HEK293 (cell line): Measurements from ENCODE around the gene REG1B.

Experiments
- CTCF ChIA-PET: fragments of 350-600 bp; formaldehyde crosslinking; extraction: SDS; loops from one replicate; lab custom pipeline; 2021; ENCODE audit warnings: antibody characterized with exemption; lab: Yijun Ruan, JAX
- POLR2A ChIA-PET: fragments of 300-600 bp; formaldehyde crosslinking; extraction: SDS; loops from one replicate; lab custom pipeline; 2020; ENCODE audit warnings: antibody characterized with exemption, inconsistent platforms; lab: Yijun Ruan, JAX
- H3K27ac ChIP-seq: fragments of 200-500 bp; sonication (Bioruptor generic); 2 replicates; pipeline ENCODE4 v1.5.1; 2014; ENCODE audit warnings: low read depth, low read length, control low read depth, inconsistent platforms; ENCODE audit errors: extremely low read depth
- H3K36me3 ChIP-seq, 2 experiments: fragments of 200-500 bp in 1 of 2; sonication (Bioruptor generic) in 1 of 2; 1 replicate in 1 of 2; 2 replicates in 1 of 2; pipeline ENCODE4 v1.5.1; 2014 to 2017; ENCODE audit warnings: inconsistent platforms in 2 of 2, low read length in 2 of 2; ENCODE audit not compliant: control insufficient read depth in 2 of 2, insufficient read depth in 1 of 2
- H3K4me1 ChIP-seq: fragments of 200-500 bp; sonication (Bioruptor generic); 2 replicates; pipeline ENCODE4 v1.5.1; 2014; ENCODE audit warnings: mild to moderate bottlenecking, low read length, inconsistent platforms; ENCODE audit not compliant: control insufficient read depth, insufficient read depth
- H3K4me3 ChIP-seq: 2 replicates; pipeline ENCODE4 v1.5.1; 2011; ENCODE audit warnings: low read depth, mild to moderate bottlenecking, control low read depth, low read length, moderate library complexity
- H3K9me3 ChIP-seq: fragments of 200-500 bp; sonication (Bioruptor generic); 2 replicates; pipeline ENCODE4 v1.5.1; 2014; ENCODE audit warnings: low read depth, low read length, inconsistent platforms; ENCODE audit not compliant: control insufficient read depth, insufficient read depth
- MZF1 ChIP-seq: fragments of 450-650 bp; formaldehyde crosslinking; IDR thresholded peaks from 2 replicates; pipeline ENCODE4 v1.5.1; 2017; ENCODE audit warnings: missing biosample characterization, missing genetic modification characterization, borderline replicate concordance
- OSR2 ChIP-seq: fragments of 450-650 bp; formaldehyde crosslinking; IDR thresholded peaks from 2 replicates; pipeline ENCODE4 v1.5.1; 2016; ENCODE audit warnings: missing biosample characterization, missing genetic modification characterization
- PBX3 ChIP-seq: sonication (generic); formaldehyde crosslinking; IDR thresholded peaks from 2 replicates; pipeline ENCODE4 v1.8.1; 2022; ENCODE audit warnings: mild to moderate bottlenecking, moderate library complexity, missing genetic modification reagents
- REST ChIP-seq: fragments of 450-650 bp; formaldehyde crosslinking; IDR thresholded peaks from 2 replicates; pipeline ENCODE4 v1.5.1; 2016; ENCODE audit warnings: missing biosample characterization, missing genetic modification characterization
- SP2 ChIP-seq: fragments of 450-650 bp; formaldehyde crosslinking; IDR thresholded peaks from 2 replicates; pipeline ENCODE4 v1.5.1; 2016; ENCODE audit warnings: missing biosample characterization, missing genetic modification characterization
- ZBTB6 ChIP-seq: fragments of 450-650 bp; formaldehyde crosslinking; IDR thresholded peaks from 2 replicates; pipeline ENCODE4 v1.5.1; 2017; ENCODE audit warnings: missing biosample characterization, missing genetic modification characterization
- ZBTB7A ChIP-seq: fragments of 450-650 bp; formaldehyde crosslinking; IDR thresholded peaks from 2 replicates; pipeline ENCODE4 v1.5.1; 2016; ENCODE audit warnings: low read depth, missing biosample characterization, missing genetic modification characterization
- ZNF140 ChIP-seq: fragments of 450-650 bp; formaldehyde crosslinking; IDR thresholded peaks from 2 replicates; pipeline ENCODE4 v1.5.1; 2016; ENCODE audit warnings: missing biosample characterization, missing genetic modification characterization
- ZNF175 ChIP-seq: fragments of 450-650 bp; formaldehyde crosslinking; IDR thresholded peaks from 2 replicates; pipeline ENCODE4 v1.5.1; 2016; ENCODE audit warnings: missing biosample characterization, missing genetic modification characterization
- ZNF223 ChIP-seq: fragments of 450-650 bp; formaldehyde crosslinking; IDR thresholded peaks from 2 replicates; pipeline ENCODE4 v1.5.1; 2016; ENCODE audit warnings: missing biosample characterization, missing genetic modification characterization
- ZNF239 ChIP-seq: fragments of 450-650 bp; formaldehyde crosslinking; IDR thresholded peaks from 2 replicates; pipeline ENCODE4 v1.5.1; 2016; ENCODE audit warnings: missing biosample characterization, missing genetic modification characterization
- ZNF24 ChIP-seq: fragments of 450-650 bp; formaldehyde crosslinking; IDR thresholded peaks from 2 replicates; pipeline ENCODE4 v1.5.1; 2016; ENCODE audit warnings: missing biosample characterization, missing genetic modification characterization
- ZNF274 ChIP-seq, 2 experiments: fragments of 200-500 bp in 1 of 2; fragments of 450-650 bp in 1 of 2; sonication (Bioruptor generic) in 1 of 2; formaldehyde crosslinking in 1 of 2; IDR thresholded peaks; 2 replicates each; pipeline versions ENCODE4 v1.5.1 to v1.6.1; 2014 to 2016; ENCODE audit warnings: borderline replicate concordance in 1 of 2, inconsistent platforms in 1 of 2, low read length in 1 of 2, missing biosample characterization in 1 of 2, missing genetic modification characterization in 1 of 2
- ZNF280D ChIP-seq: fragments of 450-650 bp; formaldehyde crosslinking; IDR thresholded peaks from 2 replicates; pipeline ENCODE4 v1.5.1; 2016; ENCODE audit warnings: missing biosample characterization, missing genetic modification characterization
- ZNF501 ChIP-seq: fragments of 450-650 bp; formaldehyde crosslinking; IDR thresholded peaks from 2 replicates; pipeline ENCODE4 v1.5.1; 2016; ENCODE audit warnings: missing biosample characterization, missing genetic modification characterization
- ZNF513 ChIP-seq: fragments of 450-650 bp; IDR thresholded peaks from 2 replicates; pipeline ENCODE4 v1.5.1; 2018; ENCODE audit warnings: missing biosample characterization, missing genetic modification characterization
- ZNF701 ChIP-seq: fragments of 450-650 bp; formaldehyde crosslinking; IDR thresholded peaks from 2 replicates; pipeline ENCODE4 v1.5.1; 2016; ENCODE audit warnings: missing biosample characterization, missing genetic modification characterization
- ZNF747 ChIP-seq: fragments of 450-650 bp; formaldehyde crosslinking; IDR thresholded peaks from 2 replicates; pipeline ENCODE4 v1.5.1; 2016; ENCODE audit warnings: missing biosample characterization, missing genetic modification characterization

The REG1B gene

GRCh38 chr2:79105259-79105658 is 17.5 kb upstream of the REG1B start:
- POLR2A ChIA-PET, result no interaction called here
- no peaks in the 10 kb centered on the region for H3K4me1 ChIP-seq
- no peak for TF ChIP-seq ZNF701
- TF ChIP-seq ZNF280D, result no peak
- no peak for TF ChIP-seq ZNF501 (tag by site-specific recombination)
- no peak for TF ChIP-seq ZBTB7A
- TF ChIP-seq SP2 (tag by site-specific recombination), result no peak
- TF ChIP-seq ZNF24 (tag by site-specific recombination), result no peak
- TF ChIP-seq, all 188 proteins: peak for 0
- no peak overlapping the region for H3K27ac ChIP-seq
- H3K4me3 ChIP-seq, result no peak overlapping the region
- no peaks in the 10 kb centered on the region for H3K36me3 ChIP-seq
- CTCF ChIA-PET, result interaction anchor here (1.7 kb wide), 1 partner anchor 64 kb away, joined by 4 read pairs; no protein-coding TSS in a partner anchor
- H3K9me3 ChIP-seq, result no peaks in the 10 kb centered on the region

- POLR2A ChIA-PET, result no interaction called here
- Histone ChIP-seq H3K27ac (no peak overlapping the region), H3K4me1 (no peaks in the 10 kb centered on the region), H3K4me3 (no peak overlapping the region), H3K36me3 (no peaks in the 10 kb centered on the region), H3K9me3 (no peaks in the 10 kb centered on the region)
- CTCF ChIA-PET, result no interaction called here
- no peak for TF ChIP-seq OSR2 (tag by site-specific recombination)
- no peak for TF ChIP-seq ZNF239
- TF ChIP-seq REST (tag by site-specific recombination), result no peak
- no peak for TF ChIP-seq ZNF747
- TF ChIP-seq ZNF140 (tag by site-specific recombination), result no peak
- TF ChIP-seq ZBTB6, result no peak
- TF ChIP-seq SP2 (tag by site-specific recombination), result no peak
- no peak for TF ChIP-seq ZNF223 (tag by site-specific recombination)
- no peak for TF ChIP-seq MZF1 (tag by site-specific recombination)
- TF ChIP-seq ZNF175 (tag by site-specific recombination), result no peak
- no peak for TF ChIP-seq ZNF274 (IDR thresholded peaks at IDR 0.05; ENCODE audit: low read length)
- no peak for TF ChIP-seq ZNF274 (tag by site-specific recombination; IDR thresholded peaks at IDR 0.05; ENCODE audit: borderline replicate concordance)
- no peak for TF ChIP-seq PBX3 (CRISPR knock-in tag)
- TF ChIP-seq ZNF513 (tag by site-specific recombination), result no peak
Measured at GRCh38 chr2:79103214-79103613, 15.4 kb upstream of the REG1B start.
